ENCODE data around the gene LUZP2. TPM values are rescaled to one million over a fixed set of nuclear protein-coding genes. Genes with fewer than 3 reads are reported as not detected.

The LUZP2 gene
- total RNA-seq, 4 donors from 2014 or later, result 0.19 to 0.99 TPM; not detected in 2

DNA sequence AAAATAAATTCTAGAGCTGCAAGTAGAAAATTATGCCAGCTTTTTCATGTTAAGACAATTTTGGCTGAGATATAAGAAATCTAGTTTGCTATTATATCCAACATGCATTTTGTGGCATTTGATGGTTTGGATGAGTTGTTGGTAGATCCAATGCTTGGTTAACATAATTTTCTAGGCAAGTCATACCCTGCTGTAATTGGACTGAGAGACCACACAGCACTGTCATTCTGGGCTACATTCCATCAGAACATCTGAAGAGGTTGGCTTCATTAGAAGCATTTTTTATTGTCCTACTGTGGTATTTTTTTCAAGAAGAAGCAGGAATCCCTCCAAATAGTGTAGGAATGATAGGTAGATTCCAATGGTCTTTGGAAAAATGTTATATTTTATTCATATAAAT lies 561.0 kb downstream of the LUZP2 start:
- intact Hi-C loops (cut with DNase I), result no loop called here
- TF ChIP-seq POLR2A (IDR thresholded peaks at IDR 0.05; ENCODE audit: low read depth) (no peak), EP300 (IDR thresholded peaks at IDR 0.05) (no peak), POLR2AphosphoS5 (IDR thresholded peaks at IDR 0.05) (no peak)
- TF ChIP-seq, protein P1, sequence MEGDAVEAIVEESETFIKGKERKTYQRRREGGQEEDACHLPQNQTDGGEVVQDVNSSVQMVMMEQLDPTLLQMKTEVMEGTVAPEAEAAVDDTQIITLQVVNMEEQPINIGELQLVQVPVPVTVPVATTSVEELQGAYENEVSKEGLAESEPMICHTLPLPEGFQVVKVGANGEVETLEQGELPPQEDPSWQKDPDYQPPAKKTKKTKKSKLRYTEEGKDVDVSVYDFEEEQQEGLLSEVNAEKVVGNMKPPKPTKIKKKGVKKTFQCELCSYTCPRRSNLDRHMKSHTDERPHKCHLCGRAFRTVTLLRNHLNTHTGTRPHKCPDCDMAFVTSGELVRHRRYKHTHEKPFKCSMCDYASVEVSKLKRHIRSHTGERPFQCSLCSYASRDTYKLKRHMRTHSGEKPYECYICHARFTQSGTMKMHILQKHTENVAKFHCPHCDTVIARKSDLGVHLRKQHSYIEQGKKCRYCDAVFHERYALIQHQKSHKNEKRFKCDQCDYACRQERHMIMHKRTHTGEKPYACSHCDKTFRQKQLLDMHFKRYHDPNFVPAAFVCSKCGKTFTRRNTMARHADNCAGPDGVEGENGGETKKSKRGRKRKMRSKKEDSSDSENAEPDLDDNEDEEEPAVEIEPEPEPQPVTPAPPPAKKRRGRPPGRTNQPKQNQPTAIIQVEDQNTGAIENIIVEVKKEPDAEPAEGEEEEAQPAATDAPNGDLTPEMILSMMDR (IDR thresholded peaks at IDR 0.05), result no peak
- Histone ChIP-seq H3K4me3 (no peak overlapping the region), H3K36me3 (no peaks in the 10 kb centered on the region), H3K27ac (replicated peaks in 1 of 4) (no peak overlapping the region), H3K9me3 (no peaks in the 10 kb centered on the region), H3K4me1 (no peaks in the 10 kb centered on the region), H3K27me3 (no peaks in the 10 kb centered on the region)
- no peak for DNase-seq (ENCODE audit: extremely low spot score)

DNA sequence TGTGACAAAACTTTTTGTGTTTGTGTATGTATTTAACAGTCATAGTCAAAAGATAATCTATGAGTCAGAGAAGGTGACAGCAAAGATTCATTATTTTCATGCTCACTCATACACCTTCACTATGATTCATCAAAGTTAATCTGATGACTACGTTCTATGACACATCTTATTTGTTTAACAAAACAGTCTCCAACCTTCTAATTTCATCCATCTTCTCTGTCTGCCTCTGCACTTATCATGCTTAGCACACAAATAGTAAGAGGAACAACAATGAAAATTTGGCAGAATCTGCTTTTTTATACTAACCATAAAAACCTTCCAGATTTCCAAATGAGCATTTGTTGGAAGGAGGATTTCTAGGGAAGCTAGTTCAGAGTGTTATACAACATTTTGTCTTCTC lies 568.9 kb downstream of the LUZP2 start:
- Histone ChIP-seq H3K27ac (replicated peaks in 1 of 4) (no peak overlapping the region), H3K4me3 (no peak overlapping the region), H3K27me3 (no peaks in the 10 kb centered on the region), H3K36me3 (no peaks in the 10 kb centered on the region), H3K4me1 (no peaks in the 10 kb centered on the region), H3K9me3 (no peaks in the 10 kb centered on the region)
- intact Hi-C loops (cut with DNase I), result no loop called here
- TF ChIP-seq EP300 (IDR thresholded peaks at IDR 0.05) (no peak), POLR2AphosphoS5 (IDR thresholded peaks at IDR 0.05) (no peak), POLR2A (IDR thresholded peaks at IDR 0.05; ENCODE audit: low read depth) (no peak)
- TF ChIP-seq, protein P1 (IDR thresholded peaks at IDR 0.05), result no peak
- 24% methylated on average over 1 of the region's 1 CpG for WGBS
- DNase-seq (ENCODE audit: extremely low spot score), result no peak

DNA sequence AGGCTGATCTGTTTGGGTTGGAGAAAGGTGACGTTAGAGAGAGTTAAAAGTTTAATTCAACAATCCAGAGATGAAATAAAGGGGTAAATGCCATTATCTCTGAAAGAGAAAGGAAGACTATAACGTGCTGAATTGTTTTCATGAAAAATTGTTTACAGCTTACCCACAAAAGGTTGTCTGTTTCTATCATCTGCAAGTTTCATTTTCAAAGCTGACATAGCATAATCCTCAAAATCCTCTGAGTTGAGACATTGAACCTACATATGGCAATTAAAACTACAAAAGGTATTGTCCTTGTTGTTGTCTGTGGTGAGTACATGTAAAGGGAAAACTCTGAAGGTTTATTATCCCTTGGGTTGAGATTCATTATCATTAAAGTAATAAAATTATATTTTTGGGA lies 569.9 kb downstream of the LUZP2 start:
- no peak overlapping the region for H3K27ac ChIP-seq (replicated peaks in 1 of 4)
- H3K36me3 ChIP-seq, result no peaks in the 10 kb centered on the region
- 54% methylated on average over 2 of the region's 2 CpGs for WGBS
- H3K9me3 ChIP-seq, result no peaks in the 10 kb centered on the region
- no peaks in the 10 kb centered on the region for H3K4me1 ChIP-seq
- TF ChIP-seq POLR2A (IDR thresholded peaks at IDR 0.05; ENCODE audit: low read depth) (no peak), POLR2AphosphoS5 (IDR thresholded peaks at IDR 0.05) (no peak), EP300 (IDR thresholded peaks at IDR 0.05) (no peak)
- TF ChIP-seq, protein P1 (IDR thresholded peaks at IDR 0.05), result no peak
- DNase-seq (ENCODE audit: extremely low spot score), result no peak
- intact Hi-C loops (cut with DNase I), result no loop called here
- no peaks in the 10 kb centered on the region for H3K27me3 ChIP-seq
- no peak overlapping the region for H3K4me3 ChIP-seq

DNA sequence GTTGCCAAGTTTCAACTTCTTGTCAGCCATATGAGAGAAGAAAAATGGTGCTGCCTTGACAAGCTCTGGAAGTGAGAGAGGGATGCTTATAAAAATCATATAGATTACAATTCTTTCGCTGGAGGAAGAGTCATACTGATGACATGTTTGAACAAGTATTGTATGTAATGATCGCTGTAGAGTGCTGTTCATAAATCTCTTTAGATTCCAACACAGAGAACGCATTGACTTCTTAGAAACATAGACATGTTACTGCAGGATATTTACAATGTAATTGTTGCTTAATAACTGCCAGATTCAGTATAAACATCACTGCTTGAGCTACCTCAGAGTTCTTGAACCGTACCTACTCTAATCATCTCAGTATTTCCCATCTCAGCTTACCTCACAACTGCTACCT lies 571.6 kb downstream of the LUZP2 start:
- 46% methylated on average over 4 of the region's 4 CpGs for WGBS
- no peak for DNase-seq (ENCODE audit: extremely low spot score)
- Histone ChIP-seq H3K27me3 (no peaks in the 10 kb centered on the region), H3K9me3 (no peaks in the 10 kb centered on the region), H3K27ac (replicated peaks in 1 of 4) (no peak overlapping the region), H3K4me3 (no peak overlapping the region), H3K4me1 (no peaks in the 10 kb centered on the region), H3K36me3 (no peaks in the 10 kb centered on the region)
- intact Hi-C loops (cut with DNase I), result no loop called here
- TF ChIP-seq POLR2A (IDR thresholded peaks at IDR 0.05; ENCODE audit: low read depth), result no peak
- no peak for TF ChIP-seq POLR2AphosphoS5 (IDR thresholded peaks at IDR 0.05)
- TF ChIP-seq, protein P1 (IDR thresholded peaks at IDR 0.05), result no peak
- no peak for TF ChIP-seq EP300 (IDR thresholded peaks at IDR 0.05)

DNA sequence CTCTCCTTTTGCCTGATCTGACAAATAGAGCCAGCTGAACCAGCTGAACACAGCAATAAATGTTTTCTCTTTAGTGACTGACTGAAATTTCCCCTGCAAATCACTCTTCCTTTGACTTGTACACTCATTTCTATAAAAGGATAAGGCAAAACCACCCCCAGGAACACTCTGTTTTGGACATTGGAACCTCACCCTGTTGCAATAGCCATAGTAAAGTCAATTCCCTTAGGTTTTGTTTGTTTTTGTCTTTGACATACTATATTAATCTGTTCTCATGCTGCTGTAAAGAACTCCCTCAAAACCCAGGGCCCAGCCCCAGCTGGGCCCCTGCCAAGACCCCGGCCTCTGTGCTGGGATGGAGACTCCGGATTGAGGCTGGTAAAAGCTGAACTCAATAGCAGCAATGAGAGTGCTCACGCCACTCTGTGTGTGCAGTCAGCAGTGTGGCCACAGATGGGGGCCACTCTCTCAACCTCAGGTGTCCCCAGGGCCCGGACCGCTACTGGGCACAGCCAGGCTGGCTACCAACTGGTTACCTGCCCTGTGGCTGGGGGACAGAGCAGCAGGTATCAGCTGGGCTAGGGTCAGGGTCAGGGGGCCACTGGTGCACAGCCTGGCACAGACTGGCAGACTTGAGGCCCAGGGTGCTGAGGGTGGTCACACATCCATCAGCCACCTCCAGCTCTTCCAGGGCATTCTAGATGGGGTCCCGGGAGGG lies 597.4 kb downstream of the LUZP2 start:
- intact Hi-C loops (cut with DNase I), result no loop called here
- no peak for TF ChIP-seq POLR2A (IDR thresholded peaks at IDR 0.05; ENCODE audit: low read depth)

More for the DNA sequence above, 597.4 kb downstream of the LUZP2 start:
- H3K4me1 ChIP-seq, result no peaks in the 10 kb centered on the region
- no peak for DNase-seq (ENCODE audit: extremely low spot score)
- 89% methylated on average over 6 of the region's 6 CpGs for WGBS
- no peaks in the 10 kb centered on the region for H3K36me3 ChIP-seq
- H3K4me3 ChIP-seq, result no peak overlapping the region
- H3K27ac ChIP-seq (replicated peaks in 1 of 4), result no peak overlapping the region
- no peaks in the 10 kb centered on the region for H3K27me3 ChIP-seq
- no peaks in the 10 kb centered on the region for H3K9me3 ChIP-seq
